Neural cell (in vitro differentiated cells): ENCODE results near the gene CHD6. TPM values are rescaled to one million over a fixed set of nuclear protein-coding genes. Genes with fewer than 3 reads are reported as not detected.

Source experiments
- H2AFZ ChIP-seq: fragments of 200-600, 300-800 bp; sonication (generic), shearing (Covaris generic); 2 replicates; pipeline ENCODE4 v1.6.0; 2014; ENCODE audit warnings: low read depth, mild to moderate bottlenecking, antibody characterized with exemption, low read length, moderate library complexity
- H3F3A ChIP-seq: fragments of 200-600 bp; shearing (Covaris generic); 2 replicates; pipeline ENCODE4 v1.6.1; 2016; ENCODE audit warnings: mild to moderate bottlenecking, moderate library complexity, mixed read lengths, antibody characterized with exemption, low read length; ENCODE audit not compliant: insufficient read depth, poor library complexity, severe bottlenecking
- H3K27ac ChIP-seq: fragments of 200-600, 300-800 bp; sonication (generic), shearing (Covaris generic); 2 replicates; pipeline ENCODE4 v1.5.1; 2014; ENCODE audit warnings: mild to moderate bottlenecking, low read length, moderate library complexity
- H3K27me3 ChIP-seq: fragments of 300-800, 200-600 bp; sonication (generic), shearing (Covaris generic); 2 replicates; pipeline ENCODE4 v1.6.0; 2014; ENCODE audit warnings: mild to moderate bottlenecking, low read depth, low read length, moderate library complexity; ENCODE audit not compliant: insufficient read depth
- H3K36me3 ChIP-seq: fragments of 300-800, 200-600 bp; sonication (generic), shearing (Covaris generic); 2 replicates; pipeline ENCODE4 v1.5.1; 2014; ENCODE audit warnings: mild to moderate bottlenecking, antibody characterized with exemption, low read length, moderate library complexity; ENCODE audit not compliant: insufficient read depth
- H3K4me2 ChIP-seq: fragments of 300-800, 200-600 bp; sonication (generic), shearing (Covaris generic); 2 replicates; pipeline ENCODE4 v1.6.0; 2014; ENCODE audit warnings: mild to moderate bottlenecking, low read length
- H3K4me3 ChIP-seq: fragments of 300-800, 200-600 bp; sonication (generic), shearing (Covaris generic); 2 replicates; pipeline ENCODE4 v1.5.1; 2014; ENCODE audit warnings: mild to moderate bottlenecking, low read length, moderate library complexity
- H3K79me2 ChIP-seq: fragments of 200-600 bp; shearing (Covaris generic); replicated peaks from 2 replicates; pipeline ENCODE4 v1.6.0; 2014; ENCODE audit warnings: mild to moderate bottlenecking, low read length, moderate library complexity; ENCODE audit not compliant: insufficient read depth
- H3K9ac ChIP-seq: fragments of 300-800, 200-600 bp; sonication (generic), shearing (Covaris generic); 2 replicates; pipeline ENCODE4 v1.6.1; 2016; ENCODE audit warnings: mild to moderate bottlenecking, low read length, mixed read lengths
- H3K9me2 ChIP-seq: fragments of 200-600 bp; shearing (Covaris generic); 2 replicates; pipeline ENCODE4 v1.6.1; 2016; ENCODE audit warnings: mild to moderate bottlenecking, low read length, mixed read lengths; ENCODE audit not compliant: insufficient read depth
- H3K9me3 ChIP-seq: fragments of 200-600, 300-800 bp; sonication (generic), shearing (Covaris generic); 2 replicates; pipeline ENCODE4 v1.6.1; 2016; ENCODE audit warnings: mild to moderate bottlenecking, mixed run types, low read length, moderate library complexity, mixed read lengths
- H4K20me1 ChIP-seq: fragments of 200-600 bp; shearing (Covaris generic); 2 replicates; pipeline ENCODE4 v1.6.1; 2016; ENCODE audit warnings: mild to moderate bottlenecking, mixed run types; ENCODE audit not compliant: insufficient read depth
- CTCF ChIP-seq: fragments of 450-650 bp; IDR thresholded peaks from 2 replicates; pipeline ENCODE4 v1.5.1; 2014; ENCODE audit warnings: antibody characterized with exemption, mild to moderate bottlenecking, moderate library complexity; ENCODE audit not compliant: poor library complexity, severe bottlenecking
- EP300 ChIP-seq: fragments of 450-650 bp; conservative IDR thresholded peaks from 2 replicates; pipeline ENCODE4 v1.6.1; 2014; ENCODE audit warnings: antibody characterized with exemption, mild to moderate bottlenecking, moderate library complexity; ENCODE audit not compliant: poor library complexity, severe bottlenecking
- EZH2 ChIP-seq: fragments of 200-600, 300-800 bp; shearing (Covaris generic), sonication (generic); IDR thresholded peaks from 2 replicates; pipeline ENCODE4 v1.6.1; 2014; ENCODE audit warnings: antibody characterized with exemption, low read length, borderline replicate concordance, mild to moderate bottlenecking; ENCODE audit not compliant: insufficient read depth, poor library complexity, severe bottlenecking
- MXI1 ChIP-seq: fragments of 450-650 bp; conservative IDR thresholded peaks from 2 replicates; pipeline ENCODE4 v1.6.1; 2014; ENCODE audit warnings: antibody characterized with exemption, mild to moderate bottlenecking; ENCODE audit not compliant: poor library complexity, severe bottlenecking
- POLR2AphosphoS5 ChIP-seq: IDR thresholded peaks from 2 replicates; pipeline ENCODE4 v1.6.1; 2012
- RAD21 ChIP-seq: fragments of 450-650 bp; conservative IDR thresholded peaks from 2 replicates; pipeline ENCODE4 v1.6.1; 2014; ENCODE audit warnings: antibody characterized with exemption, mild to moderate bottlenecking, moderate library complexity
- REST ChIP-seq: IDR thresholded peaks from 2 replicates; pipeline ENCODE4 v1.6.1; 2012; ENCODE audit warnings: borderline replicate concordance
- SMC3 ChIP-seq: fragments of 450-650 bp; conservative IDR thresholded peaks from 2 replicates; pipeline ENCODE4 v1.6.1; 2014; ENCODE audit warnings: antibody characterized with exemption, mild to moderate bottlenecking, moderate library complexity; ENCODE audit not compliant: poor library complexity
- TAF1 ChIP-seq: IDR thresholded peaks from 2 replicates; pipeline ENCODE4 v1.6.1; 2012; ENCODE audit warnings: low read depth
- polyA plus RNA-seq: library from polyadenylated mRNA; depleted of rRNA; stranded (reverse); fragments of >200 nt; gene quantifications from 2 replicates; pipeline ENCODE4 v1.2.3, GENCODE V29; 2014

Gene CHD6
- polyA plus RNA-seq, 1 donor from 2014 or later = 22.9 TPM

GRCh38 chr20:41386502-41387427 is 231.4 kb downstream of the CHD6 start:
- TF ChIP-seq TAF1 = no peak
- no peak for TF ChIP-seq EZH2
- no peak for TF ChIP-seq REST
- no peak for TF ChIP-seq RAD21
- no peak for TF ChIP-seq CTCF
- TF ChIP-seq SMC3 = no peak
- Histone ChIP-seq H3K27me3 (no peaks in the 10 kb centered on the region), H4K20me1 (no peaks in the 10 kb centered on the region), H3K4me2 (no peak overlapping the region), H3K4me3 (no peak overlapping the region), H3K9ac (no peak overlapping the region), H3F3A (no peaks in the 10 kb centered on the region), H3K9me3 (no peaks in the 10 kb centered on the region), H2AFZ (no peak overlapping the region), H3K36me3 (no peaks in the 10 kb centered on the region), H3K79me2 (no peaks in the 10 kb centered on the region), H3K27ac (no peak overlapping the region), H3K9me2 (no peaks in the 10 kb centered on the region)

GRCh38 chr20:41382791-41383305 is 235.3 kb downstream of the CHD6 start:
- Histone ChIP-seq H3K9me3 (no peaks in the 10 kb centered on the region), H4K20me1 (no peaks in the 10 kb centered on the region), H3K36me3 (no peaks in the 10 kb centered on the region), H3K4me2 (no peak overlapping the region), H3K9ac (no peak overlapping the region), H3K79me2 (no peaks in the 10 kb centered on the region), H3F3A (no peaks in the 10 kb centered on the region), H3K4me3 (no peak overlapping the region), H2AFZ (no peak overlapping the region), H3K27me3 (no peaks in the 10 kb centered on the region), H3K27ac (no peak overlapping the region), H3K9me2 (no peaks in the 10 kb centered on the region)
- TF ChIP-seq EP300 (no peak), REST (no peak), TAF1 (no peak), MXI1 (no peak), CTCF (no peak), EZH2 (no peak), SMC3 (no peak), POLR2AphosphoS5 (no peak), RAD21 (no peak)
